ENCODE measurements around the gene MAP3K8. TPM values are rescaled to one million over a fixed set of nuclear protein-coding genes. Genes with fewer than 3 reads are reported as not detected.

Gene MAP3K8
- total and polyA plus RNA-seq, 7 experiments from 2014 or later: 0.28 to 102 (median 16.4) TPM; not detected in 1

GRCh38 chr10:30481603-30482002 lies 47.6 kb downstream of the MAP3K8 start:
- no peaks in the 10 kb centered on the region for H3K9me3 ChIP-seq (ENCODE audit: control insufficient read depth in 2 of 3, low read length in 3 of 3)
- H3K4me3 ChIP-seq (ENCODE audit: low read length): no peak overlapping the region
- ATAC-seq (no peak), DNase-seq (no peak)
- H3K4me1 ChIP-seq (ENCODE audit: control insufficient read depth in 2 of 2, insufficient read depth in 2 of 2, low read length in 2 of 2): no peaks in the 10 kb centered on the region
- Mint-ChIP-seq H3K4me3 (no peak overlapping the region), H3K36me3 (peaks cover 0 to 7% (median 4%) of the 10 kb centered on the region in 5 donors), H3K9me3 (peaks cover 0 to 24% (median 8%) of the 10 kb centered on the region in 11 donors), H3K27me3 (peaks cover 0 to 20% (median 0%) of the 10 kb centered on the region in 5 donors), H3K4me1 (peaks cover 0 to 4% (median 0%) of the 10 kb centered on the region in 7 donors), H3K27ac (no peak overlapping the region)
- no peaks in the 10 kb centered on the region for H3K27me3 ChIP-seq (ENCODE audit: control insufficient read depth in 2 of 2, insufficient read depth in 2 of 2, low read length in 2 of 2)
- ChIA-PET CTCF (no interaction called here), POLR2A (interaction anchor here (0.6 kb wide), 1 partner anchor 36 kb away, joined by 3 read pairs; no protein-coding TSS in a partner anchor)
- intact Hi-C loops (cut with micrococcal nuclease): no loop called here
- no peaks in the 10 kb centered on the region for H3K36me3 ChIP-seq (ENCODE audit: control insufficient read depth in 2 of 3, insufficient read depth in 3 of 3, low read length in 3 of 3)
- H3K27ac ChIP-seq (ENCODE audit: low read depth, low read length): no peak overlapping the region

DNA sequence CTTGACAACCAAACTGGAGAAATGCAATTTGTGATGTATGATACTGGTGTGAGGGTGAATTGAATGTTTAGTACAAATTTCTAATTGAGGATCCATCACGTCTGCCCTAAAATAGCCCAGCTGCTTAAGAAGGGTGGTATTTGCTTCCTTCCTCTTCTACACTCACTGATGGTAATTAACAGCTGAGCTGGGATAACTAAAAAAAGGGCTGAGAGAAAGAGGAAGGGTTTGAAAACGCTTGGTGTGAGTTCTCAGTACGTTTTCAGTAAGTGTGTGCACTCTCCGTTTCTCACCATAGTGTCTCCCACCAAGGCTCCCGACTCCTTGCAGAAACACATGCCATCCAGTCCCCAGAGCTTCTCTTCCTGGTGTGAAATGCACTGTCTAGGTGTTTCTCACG lies 54.3 kb downstream of the MAP3K8 start:
- peak; percentile 66 for ATAC-seq
- no peak overlapping the region for H3K4me3 Mint-ChIP-seq
- H3K27me3 Mint-ChIP-seq: peaks cover 0 to 31% (median 0%) of the 10 kb centered on the region in 5 donors
- DNase-seq: no peak
- H3K27ac Mint-ChIP-seq: peak overlapping the region in 1 of 9 donors; percentile 12
- Histone ChIP-seq H3K27me3 (ENCODE audit: control insufficient read depth in 2 of 2, insufficient read depth in 2 of 2, low read length in 2 of 2) (no peaks in the 10 kb centered on the region), H3K27ac (ENCODE audit: low read depth, low read length) (no peak overlapping the region), H3K4me1 (ENCODE audit: control insufficient read depth in 2 of 2, insufficient read depth in 2 of 2, low read length in 2 of 2) (peaks cover 0 to 30% of the 10 kb centered on the region in 2 donors), H3K4me3 (ENCODE audit: low read length) (no peak overlapping the region), H3K36me3 (ENCODE audit: control insufficient read depth in 2 of 3, insufficient read depth in 3 of 3, low read length in 3 of 3) (no peaks in the 10 kb centered on the region), H3K9me3 (ENCODE audit: control insufficient read depth in 2 of 3, low read length in 3 of 3) (no peaks in the 10 kb centered on the region)
- peaks cover 0 to 5% (median 0%) of the 10 kb centered on the region in 5 donors for H3K36me3 Mint-ChIP-seq
- ChIA-PET POLR2A (interaction anchor here (1.6 kb wide), 1 partner anchor 10 kb away, joined by 3 read pairs; no protein-coding TSS in a partner anchor), CTCF (interaction anchor here (1.1 kb wide), 1 partner anchor 45 kb away, joined by 3 read pairs; no protein-coding TSS in a partner anchor)
- peaks cover 0 to 2% (median 0%) of the 10 kb centered on the region in 11 donors for H3K9me3 Mint-ChIP-seq
- H3K4me1 Mint-ChIP-seq: peaks cover 4 to 39% (median 23%) of the 10 kb centered on the region in 7 donors
- intact Hi-C loops (cut with micrococcal nuclease): no loop called here

GRCh38 chr10:30489346-30489745 lies 55.4 kb downstream of the MAP3K8 start:
- ChIA-PET POLR2A (interaction anchor here (1.0 to 1.6 kb wide), 2 partner anchors 9 to 41 kb away, joined by 3 read pairs; no protein-coding TSS in a partner anchor), CTCF (interaction anchor here (1.1 kb wide), 1 partner anchor 44 kb away, joined by 3 read pairs; no protein-coding TSS in a partner anchor)
- Mint-ChIP-seq H3K9me3 (no peaks in the 10 kb centered on the region), H3K4me3 (no peak overlapping the region), H3K4me1 (peaks cover 14 to 49% (median 31%) of the 10 kb centered on the region in 7 donors), H3K27me3 (peaks cover 0 to 31% (median 0%) of the 10 kb centered on the region in 5 donors), H3K36me3 (peaks cover 0 to 10% (median 0%) of the 10 kb centered on the region in 5 donors), H3K27ac (no peak overlapping the region)
- Histone ChIP-seq H3K36me3 (ENCODE audit: control insufficient read depth in 2 of 3, insufficient read depth in 3 of 3, low read length in 3 of 3) (no peaks in the 10 kb centered on the region), H3K4me1 (ENCODE audit: control insufficient read depth in 2 of 2, insufficient read depth in 2 of 2, low read length in 2 of 2) (peaks cover 0 to 38% of the 10 kb centered on the region in 2 donors), H3K27ac (ENCODE audit: low read depth, low read length) (no peak overlapping the region), H3K4me3 (ENCODE audit: low read length) (no peak overlapping the region), H3K9me3 (ENCODE audit: control insufficient read depth in 2 of 3, low read length in 3 of 3) (no peaks in the 10 kb centered on the region), H3K27me3 (ENCODE audit: control insufficient read depth in 2 of 2, insufficient read depth in 2 of 2, low read length in 2 of 2) (no peaks in the 10 kb centered on the region)
- ATAC-seq (no peak), DNase-seq (no peak)
- intact Hi-C loops (cut with micrococcal nuclease): no loop called here

GRCh38 chr10:30490289-30491000 lies 56.5 kb downstream of the MAP3K8 start:
- peaks cover 0 to 38% of the 10 kb centered on the region in 2 donors for H3K4me1 ChIP-seq (ENCODE audit: control insufficient read depth in 2 of 2, insufficient read depth in 2 of 2, low read length in 2 of 2)
- ATAC-seq: no peak
- no peak overlapping the region for H3K27ac ChIP-seq (ENCODE audit: low read depth, low read length)
- intact Hi-C loops (cut with micrococcal nuclease): loop anchor here in 1 of 2 donors (5.0 kb wide), 1 partner anchor 37 kb away; no protein-coding TSS in a partner anchor
- no peaks in the 10 kb centered on the region for H3K27me3 ChIP-seq (ENCODE audit: control insufficient read depth in 2 of 2, insufficient read depth in 2 of 2, low read length in 2 of 2)
- H3K4me3 ChIP-seq (ENCODE audit: low read length): no peak overlapping the region
- H3K36me3 ChIP-seq (ENCODE audit: control insufficient read depth in 2 of 3, insufficient read depth in 3 of 3, low read length in 3 of 3): no peaks in the 10 kb centered on the region
- POLR2A ChIA-PET: no interaction called here
- H3K9me3 ChIP-seq (ENCODE audit: control insufficient read depth in 2 of 3, low read length in 3 of 3): no peaks in the 10 kb centered on the region
- H3K36me3 Mint-ChIP-seq: peaks cover 0 to 15% (median 0%) of the 10 kb centered on the region in 5 donors
- peaks cover 16 to 55% (median 35%) of the 10 kb centered on the region in 7 donors for H3K4me1 Mint-ChIP-seq
- DNase-seq: no peak
- H3K9me3 Mint-ChIP-seq: no peaks in the 10 kb centered on the region
- peak overlapping the region in 1 of 9 donors; percentile 12 for H3K27ac Mint-ChIP-seq
- CTCF ChIA-PET: no interaction called here
- peaks cover 0 to 31% (median 0%) of the 10 kb centered on the region in 5 donors for H3K27me3 Mint-ChIP-seq
- no peak overlapping the region for H3K4me3 Mint-ChIP-seq

GRCh38 chr10:30491204-30491915 lies 57.4 kb downstream of the MAP3K8 start:
- H3K9me3 ChIP-seq (ENCODE audit: control insufficient read depth in 2 of 3, low read length in 3 of 3): no peaks in the 10 kb centered on the region
- no peaks in the 10 kb centered on the region for H3K36me3 ChIP-seq (ENCODE audit: control insufficient read depth in 2 of 3, insufficient read depth in 3 of 3, low read length in 3 of 3)
- H3K27ac ChIP-seq (ENCODE audit: low read depth, low read length): no peak overlapping the region
- Mint-ChIP-seq H3K9me3 (no peaks in the 10 kb centered on the region), H3K36me3 (peaks cover 0 to 15% (median 0%) of the 10 kb centered on the region in 5 donors), H3K27me3 (peaks cover 0 to 31% (median 0%) of the 10 kb centered on the region in 5 donors), H3K27ac (peak overlapping the region in 2 of 9 donors; percentile 15 to 19), H3K4me1 (peaks cover 16 to 58% (median 35%) of the 10 kb centered on the region in 7 donors), H3K4me3 (peak overlapping the region in 2 of 10 donors; percentile 6 to 15)
- peaks cover 0 to 38% of the 10 kb centered on the region in 2 donors for H3K4me1 ChIP-seq (ENCODE audit: control insufficient read depth in 2 of 2, insufficient read depth in 2 of 2, low read length in 2 of 2)
- no peak overlapping the region for H3K4me3 ChIP-seq (ENCODE audit: low read length)
- ATAC-seq (peak; percentile 28), DNase-seq (no peak)
- CTCF ChIA-PET: interaction anchor here (0.9 kb wide), 1 partner anchor 79 kb away, joined by 3 read pairs; no protein-coding TSS in a partner anchor
- intact Hi-C loops (cut with micrococcal nuclease): loop anchor here in 1 of 2 donors (5.0 kb wide), 1 partner anchor 36 kb away; no protein-coding TSS in a partner anchor
- POLR2A ChIA-PET: interaction anchor here (0.8 kb wide), 1 partner anchor 10 kb away, joined by 5 read pairs; no protein-coding TSS in a partner anchor
- H3K27me3 ChIP-seq (ENCODE audit: control insufficient read depth in 2 of 2, insufficient read depth in 2 of 2, low read length in 2 of 2): no peaks in the 10 kb centered on the region

GRCh38 chr10:30491916-30492515 lies 58.0 kb downstream of the MAP3K8 start:
- H3K4me3 ChIP-seq (ENCODE audit: low read length): no peak overlapping the region
- ChIA-PET CTCF (interaction anchor here (0.9 kb wide), 1 partner anchor 79 kb away, joined by 3 read pairs; no protein-coding TSS in a partner anchor), POLR2A (interaction anchor here (0.6 to 0.8 kb wide), 2 partner anchors 10 kb away, joined by 3 to 5 read pairs; no protein-coding TSS in a partner anchor)
- DNase-seq (no peak), ATAC-seq (no peak)
- no peaks in the 10 kb centered on the region for H3K9me3 ChIP-seq (ENCODE audit: control insufficient read depth in 2 of 3, low read length in 3 of 3)
- H3K27me3 ChIP-seq (ENCODE audit: control insufficient read depth in 2 of 2, insufficient read depth in 2 of 2, low read length in 2 of 2): no peaks in the 10 kb centered on the region
- peaks cover 0 to 15% (median 0%) of the 10 kb centered on the region in 5 donors for H3K36me3 Mint-ChIP-seq
- no peaks in the 10 kb centered on the region for H3K36me3 ChIP-seq (ENCODE audit: control insufficient read depth in 2 of 3, insufficient read depth in 3 of 3, low read length in 3 of 3)
- H3K9me3 Mint-ChIP-seq: no peaks in the 10 kb centered on the region
- no peak overlapping the region for H3K27ac ChIP-seq (ENCODE audit: low read depth, low read length)
- intact Hi-C loops (cut with micrococcal nuclease): loop anchor here in 1 of 2 donors (5.0 kb wide), 1 partner anchor 35 kb away; no protein-coding TSS in a partner anchor
- peaks cover 19 to 62% (median 39%) of the 10 kb centered on the region in 7 donors for H3K4me1 Mint-ChIP-seq
- H3K4me3 Mint-ChIP-seq: no peak overlapping the region
- peaks cover 0 to 40% of the 10 kb centered on the region in 2 donors for H3K4me1 ChIP-seq (ENCODE audit: control insufficient read depth in 2 of 2, insufficient read depth in 2 of 2, low read length in 2 of 2)
- H3K27me3 Mint-ChIP-seq: peaks cover 0 to 28% (median 0%) of the 10 kb centered on the region in 5 donors
- H3K27ac Mint-ChIP-seq: no peak overlapping the region
